Kidney (tissue), 14 donors: ENCODE results near the gene DEPDC5. TPM values are rescaled to one million over a fixed set of nuclear protein-coding genes. Genes with fewer than 3 reads are reported as not detected.

ENCODE experiments used
- DNase-seq, 5 donors: peaks; one replicate each; pipeline ENCODE4 v3.0.0-alpha.2; 2013 to 2020
- FAIRE-seq: peaks from 2 replicates; lab custom pipeline; 2012; peaks lifted over from hg19 to GRCh38; lab: Jason Lieb, UNC
- H3K27ac ChIP-seq, 2 donors: one replicate each; pipeline ENCODE4 v1.7.0; 2013; ENCODE audit warnings: low read depth in 2 of 2, low read length in 2 of 2, inconsistent platforms in 1 of 2
- H3K27me3 ChIP-seq: one replicate; pipeline ENCODE4 v1.7.1; 2013; ENCODE audit warnings: low read length, inconsistent platforms; ENCODE audit not compliant: control insufficient read depth, insufficient read depth
- H3K36me3 ChIP-seq, 3 donors: one replicate each; pipeline versions ENCODE4 v1.7.0 to v1.7.1; 2013; ENCODE audit warnings: low read length in 3 of 3, control low read depth in 1 of 3, inconsistent platforms in 1 of 3; ENCODE audit not compliant: insufficient read depth in 3 of 3, control insufficient read depth in 2 of 3
- H3K4me1 ChIP-seq, 3 donors: one replicate each; pipeline versions ENCODE4 v1.7.0 to v1.7.1; 2013; ENCODE audit warnings: low read length in 3 of 3, inconsistent platforms in 1 of 3, low read depth in 1 of 3; ENCODE audit not compliant: control insufficient read depth in 2 of 3, insufficient read depth in 2 of 3
- H3K4me3 ChIP-seq, 3 donors: one replicate each; pipeline versions ENCODE4 v1.7.0 to v1.8.1; 2013; ENCODE audit warnings: low read length in 3 of 3, control low read depth in 1 of 3, inconsistent platforms in 1 of 3
- H3K9ac ChIP-seq, 3 donors: one replicate each; pipeline versions ENCODE4 v1.7.0 to v1.7.1; 2013; ENCODE audit warnings: low read length in 3 of 3, control low read depth in 1 of 3, inconsistent platforms in 1 of 3
- H3K9me3 ChIP-seq, 3 donors: one replicate each; pipeline versions ENCODE4 v1.7.0 to v1.7.1; 2013; ENCODE audit warnings: low read length in 3 of 3, control low read depth in 1 of 3, inconsistent platforms in 1 of 3; ENCODE audit not compliant: control insufficient read depth in 2 of 3, insufficient read depth in 1 of 3
- intact Hi-C: fragments of 100-400 bp; cut with DNase I; formaldehyde crosslinking; loops from one replicate; pipeline ENCODE4 v1.11.1; 2022
- polyA plus RNA-seq: library from polyadenylated mRNA; stranded (reverse); fragments of 350-450 nt; fragmentation: Illumina TruSeq; extraction: RNeasy Lipid Tissue Mini Kit (QIAGEN cat#74804); gene quantifications from one replicate; pipeline ENCODE4 v1.2.3, GENCODE V29; 2014; ENCODE audit warnings: low read depth, low replicate concordance; ENCODE audit not compliant: insufficient read depth
- total RNA-seq: library from RNA; stranded (reverse); fragmentation: NEBNext Ultra II Directional; extraction: Animal tissue kit (Norgen Biotek cat#: 25700); gene quantifications from one replicate; pipeline ENCODE4 v1.2.1, GENCODE V29; 2021
- TF ChIP-seq, protein P1 (sequence below): IDR thresholded peaks from 3 replicates; pipeline ENCODE4 v1.5.1; 2012; ENCODE audit warnings: mild to moderate bottlenecking, moderate library complexity, borderline replicate concordance; ENCODE audit not compliant: insufficient read depth; ENCODE audit errors: extremely low read depth
- donor health status: control.
- donor health status: control.
- donor health status: control.
- donor health status: control.
- donor health status: control.
- donor health status: DM: yes; HTN: yes; CAD: no.
- donor health status: Normal renal cell carcinoma (clear cell type).

Gene DEPDC5
- total and polyA plus RNA-seq, 2 donors from 2014 or later, result 12.1 to 27.3 TPM

GRCh38 chr22:31732089-31732829, 21.6 kb upstream of the DEPDC5 start:
- H3K36me3 ChIP-seq, result peaks cover 0 to 4% (median 0%) of the 10 kb centered on the region in 3 donors
- intact Hi-C loops, result no loop called here
- no peak overlapping the region for H3K9ac ChIP-seq
- DNase-seq (no peak), FAIRE-seq (no peak)
- H3K27me3 ChIP-seq, result no peaks in the 10 kb centered on the region
- H3K4me3 ChIP-seq, result no peak overlapping the region
- H3K9me3 ChIP-seq, result no peaks in the 10 kb centered on the region
- TF ChIP-seq, protein P1, sequence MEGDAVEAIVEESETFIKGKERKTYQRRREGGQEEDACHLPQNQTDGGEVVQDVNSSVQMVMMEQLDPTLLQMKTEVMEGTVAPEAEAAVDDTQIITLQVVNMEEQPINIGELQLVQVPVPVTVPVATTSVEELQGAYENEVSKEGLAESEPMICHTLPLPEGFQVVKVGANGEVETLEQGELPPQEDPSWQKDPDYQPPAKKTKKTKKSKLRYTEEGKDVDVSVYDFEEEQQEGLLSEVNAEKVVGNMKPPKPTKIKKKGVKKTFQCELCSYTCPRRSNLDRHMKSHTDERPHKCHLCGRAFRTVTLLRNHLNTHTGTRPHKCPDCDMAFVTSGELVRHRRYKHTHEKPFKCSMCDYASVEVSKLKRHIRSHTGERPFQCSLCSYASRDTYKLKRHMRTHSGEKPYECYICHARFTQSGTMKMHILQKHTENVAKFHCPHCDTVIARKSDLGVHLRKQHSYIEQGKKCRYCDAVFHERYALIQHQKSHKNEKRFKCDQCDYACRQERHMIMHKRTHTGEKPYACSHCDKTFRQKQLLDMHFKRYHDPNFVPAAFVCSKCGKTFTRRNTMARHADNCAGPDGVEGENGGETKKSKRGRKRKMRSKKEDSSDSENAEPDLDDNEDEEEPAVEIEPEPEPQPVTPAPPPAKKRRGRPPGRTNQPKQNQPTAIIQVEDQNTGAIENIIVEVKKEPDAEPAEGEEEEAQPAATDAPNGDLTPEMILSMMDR, result no peak
- peaks cover 0 to 9% (median 2%) of the 10 kb centered on the region in 3 donors for H3K4me1 ChIP-seq
- H3K27ac ChIP-seq, result no peak overlapping the region

DNA sequence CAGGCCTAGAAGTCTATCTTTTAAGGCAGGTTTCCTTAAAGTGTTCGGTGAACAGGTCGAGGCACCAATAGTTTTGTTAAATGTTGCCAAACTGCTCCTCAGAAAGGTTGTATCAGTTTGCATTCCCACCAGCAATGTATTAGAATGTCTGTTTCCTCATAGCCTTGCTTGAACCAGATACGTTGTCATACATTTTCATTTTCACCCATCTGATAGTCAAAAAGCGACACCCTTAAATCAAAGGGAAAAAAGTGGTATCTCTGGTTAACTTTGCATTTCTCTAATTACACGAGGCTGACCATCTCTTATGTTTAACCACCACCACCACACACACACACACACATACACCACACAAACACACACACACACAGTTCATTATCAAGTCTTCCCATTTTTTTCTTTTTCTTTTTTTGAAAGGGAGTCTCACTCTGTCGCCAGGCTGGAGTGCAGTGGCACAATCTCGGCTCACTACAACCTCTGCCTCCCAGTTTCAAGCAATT, 20.2 kb upstream of the DEPDC5 start:
- H3K27ac ChIP-seq, result no peak overlapping the region
- H3K27me3 ChIP-seq, result no peaks in the 10 kb centered on the region
- no peak overlapping the region for H3K9ac ChIP-seq
- H3K36me3 ChIP-seq, result peaks cover 0 to 4% (median 0%) of the 10 kb centered on the region in 3 donors
- TF ChIP-seq, protein P1, result no peak
- DNase-seq (no peak), FAIRE-seq (no peak)
- peaks cover 0 to 9% (median 2%) of the 10 kb centered on the region in 3 donors for H3K4me1 ChIP-seq
- no peak overlapping the region for H3K4me3 ChIP-seq
- H3K9me3 ChIP-seq, result no peaks in the 10 kb centered on the region
- intact Hi-C loops, result no loop called here

DNA sequence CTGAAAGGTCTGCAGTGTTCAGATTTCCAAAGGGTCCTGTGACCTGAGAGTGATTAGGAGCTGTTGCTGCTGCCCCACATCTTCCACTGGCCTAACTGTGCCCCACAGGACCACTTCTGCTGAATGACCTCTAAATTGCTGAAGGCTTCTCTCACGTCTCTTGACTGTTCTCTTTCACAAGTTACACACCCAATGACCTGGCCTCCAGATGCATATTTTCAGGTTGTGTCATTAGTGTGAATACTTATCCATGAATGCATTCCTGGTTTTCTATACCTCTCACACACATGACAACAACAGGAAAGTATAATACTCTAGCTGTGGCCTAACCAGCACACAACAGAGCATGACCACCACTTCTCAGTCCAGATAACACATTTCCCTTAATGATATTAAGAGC, 19.3 kb upstream of the DEPDC5 start:
- intact Hi-C loops, result no loop called here
- Histone ChIP-seq H3K9me3 (no peaks in the 10 kb centered on the region), H3K9ac (no peak overlapping the region), H3K4me3 (no peak overlapping the region), H3K27me3 (no peaks in the 10 kb centered on the region), H3K27ac (no peak overlapping the region), H3K36me3 (peaks cover 0 to 4% (median 0%) of the 10 kb centered on the region in 3 donors), H3K4me1 (peaks cover 0 to 12% (median 2%) of the 10 kb centered on the region in 3 donors)
- no peak for DNase-seq
- TF ChIP-seq, protein P1, result no peak
- FAIRE-seq, result no peak
